Effector CD4-positive, alpha-beta T cell (primary cell): ENCODE data around the gene URB1.
A peak's percentile ranks its signal among the peaks of the same experiment; 100 is the strongest.
"Not testable (repeated sequence)": the region's sequence is repeated elsewhere in the genome, so short reads cannot be mapped to it uniquely, and the experiment has no call there.

Experiments
- DNase-seq: peaks from one replicate; pipeline ENCODE4 v3.0.0-alpha.2; 2020

Gene URB1

GRCh38 chr21:32281531-32281930 is 111.3 kb downstream of the URB1 start:
- DNase-seq: no peak

DNA sequence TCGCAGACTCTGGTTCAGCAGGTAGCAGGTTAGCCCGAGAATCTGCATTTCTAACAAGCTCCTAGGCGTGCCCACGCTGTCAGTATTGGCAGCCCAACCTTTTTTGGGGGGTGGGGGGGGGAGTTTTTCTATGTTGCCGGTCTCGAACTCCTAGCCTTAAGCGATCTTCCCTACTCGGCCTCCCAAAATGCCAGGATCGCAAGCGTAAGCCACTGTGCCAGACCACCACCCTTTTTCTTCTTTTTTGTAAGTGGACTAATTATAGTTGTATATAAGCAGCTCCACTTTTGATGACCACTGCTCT is 113.5 kb downstream of the URB1 start:
- DNase-seq: no peak

GRCh38 chr21:32278518-32279376 is 114.1 kb downstream of the URB1 start, which contains the start of gene MIS18A:
MIS18A (minus strand) TSS chr21:32279049; CDS start chr21:32279014, 35 bp downstream.
- DNase-seq: peak; percentile 95

- no peak for DNase-seq
Observed at GRCh38 chr21:32278103-32278502, 114.7 kb downstream of the URB1 start.

DNA sequence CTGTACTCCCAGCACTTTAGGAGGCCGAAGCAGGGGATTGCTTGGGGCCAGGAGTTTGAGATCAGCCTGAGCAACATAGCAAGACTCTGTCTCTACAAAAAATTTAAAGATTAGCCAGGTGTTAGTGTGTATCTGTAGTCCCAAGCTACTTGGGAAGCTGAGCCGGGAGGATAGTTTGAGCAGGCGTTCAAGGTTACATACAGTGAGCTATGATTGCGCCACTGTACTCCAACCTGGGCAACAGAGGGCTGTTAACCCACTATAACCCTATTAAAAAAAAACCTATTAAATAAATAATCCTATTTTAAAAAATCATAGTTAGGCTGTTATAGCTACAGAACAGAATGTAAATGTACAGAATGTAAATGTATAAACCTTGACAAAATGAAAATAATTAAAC is 116.1 kb downstream of the URB1 start:
- no peak for DNase-seq

GRCh38 chr21:32270748-32271147 is 122.1 kb downstream of the URB1 start:
- no peak for DNase-seq

- not testable (repeated sequence) for DNase-seq
Observed at GRCh38 chr21:32265321-32265720, 127.5 kb downstream of the URB1 start.

DNA sequence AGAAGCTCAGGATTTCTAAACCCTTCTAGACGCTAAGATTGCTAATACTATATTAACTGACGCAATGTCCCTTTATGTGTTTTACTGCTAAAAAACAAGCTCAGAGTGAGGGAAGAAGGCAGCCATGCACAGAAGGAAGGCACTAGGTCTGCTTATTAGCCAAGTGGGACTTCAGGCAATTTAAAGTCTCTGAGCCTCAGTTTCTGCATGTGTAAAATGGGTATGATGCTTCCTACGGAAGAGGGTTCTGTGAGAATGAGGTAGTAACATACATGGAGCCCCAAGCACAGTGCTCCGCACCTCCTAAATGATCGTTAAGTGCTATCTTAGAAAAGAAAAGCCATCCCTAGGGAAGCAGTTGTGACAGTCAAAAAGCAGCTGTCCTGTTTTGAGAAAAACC is 130.9 kb downstream of the URB1 start:
- DNase-seq: no peak
